NCI-H2196 (cell line): ENCODE results near the gene KIF13A.
"Not testable (repeated sequence)": the region's sequence is repeated elsewhere in the genome, so short reads cannot be mapped to it uniquely, and the experiment has no call there.

Experiments
- DNase-seq: peaks from one replicate; lab custom pipeline; 2025; ENCODE audit not compliant: unreplicated experiment; lab: John Stamatoyannopoulos, UW

The KIF13A gene

DNA sequence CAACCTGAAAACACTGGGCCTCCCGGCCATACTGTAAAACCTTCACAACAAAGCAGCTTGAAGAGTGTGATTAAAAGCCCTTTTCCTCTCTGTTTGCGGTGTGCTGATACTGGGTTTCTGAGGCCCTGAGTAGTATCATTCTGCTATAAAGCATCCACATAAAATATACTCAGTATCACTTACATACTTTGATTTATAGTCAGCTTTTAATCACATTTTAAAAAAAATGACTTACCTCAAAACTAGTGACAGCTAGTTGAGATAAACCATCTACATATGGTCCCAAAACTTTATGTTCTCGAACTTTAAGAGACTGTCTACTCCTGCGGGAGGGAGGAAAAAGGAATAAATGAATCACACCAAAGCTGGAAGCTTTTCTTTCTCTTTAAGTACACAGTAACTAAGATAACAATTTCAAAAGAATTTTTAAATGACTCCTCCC, 135.7 kb downstream of the KIF13A start:
- no peak for DNase-seq

DNA sequence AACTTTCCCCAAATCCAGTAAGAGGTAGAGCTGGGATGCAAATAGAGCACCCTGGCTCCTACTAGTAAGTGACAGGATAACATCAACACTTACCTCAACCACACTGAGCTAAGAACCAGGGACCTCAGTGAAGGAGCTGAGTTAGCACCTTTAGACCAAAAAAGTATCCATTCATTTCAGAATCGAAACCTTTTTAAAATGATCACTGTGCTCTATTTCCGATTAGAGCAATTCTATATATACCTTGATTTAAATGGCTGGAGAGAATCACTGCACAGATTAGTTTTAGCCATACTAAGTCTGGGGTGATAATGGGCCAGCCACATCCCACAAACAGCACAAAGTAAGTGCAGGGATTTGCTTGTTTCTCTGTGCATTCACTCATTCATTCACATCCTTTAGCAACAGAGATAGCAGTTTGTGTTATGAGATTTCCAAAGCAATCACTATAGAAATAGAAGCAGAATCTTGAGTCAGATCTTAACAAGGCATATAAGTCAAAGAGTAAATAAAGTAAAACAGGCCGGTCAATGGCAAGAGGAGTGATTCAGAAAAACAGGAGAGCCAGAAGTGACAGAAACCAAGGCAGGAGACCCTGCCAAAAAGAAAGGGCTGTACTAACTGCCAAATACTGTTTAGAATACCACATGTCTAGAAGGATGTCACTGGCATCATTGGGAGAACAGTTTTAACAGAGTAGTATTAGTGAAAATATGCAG, 136.3 kb downstream of the KIF13A start:
- no peak for DNase-seq

DNA sequence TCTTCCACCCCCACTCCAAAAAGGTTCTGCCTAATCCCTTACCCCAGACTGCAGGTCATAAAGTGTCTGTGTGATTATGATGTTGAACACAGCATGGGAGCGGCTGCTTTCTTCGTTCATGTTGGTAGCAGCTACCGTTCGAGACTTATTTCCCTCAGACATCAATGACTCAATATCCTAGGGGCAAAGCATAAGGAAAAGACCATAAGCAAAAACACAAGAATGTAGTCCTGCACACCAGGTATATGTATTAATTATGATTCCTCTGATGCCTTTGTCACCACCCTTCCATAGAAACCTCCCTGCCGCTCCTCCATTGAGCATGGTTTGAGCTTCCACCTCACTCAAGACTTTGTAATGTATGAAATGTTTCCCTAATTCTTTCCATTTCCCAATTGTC, 137.2 kb downstream of the KIF13A start:
- DNase-seq: no peak

DNA sequence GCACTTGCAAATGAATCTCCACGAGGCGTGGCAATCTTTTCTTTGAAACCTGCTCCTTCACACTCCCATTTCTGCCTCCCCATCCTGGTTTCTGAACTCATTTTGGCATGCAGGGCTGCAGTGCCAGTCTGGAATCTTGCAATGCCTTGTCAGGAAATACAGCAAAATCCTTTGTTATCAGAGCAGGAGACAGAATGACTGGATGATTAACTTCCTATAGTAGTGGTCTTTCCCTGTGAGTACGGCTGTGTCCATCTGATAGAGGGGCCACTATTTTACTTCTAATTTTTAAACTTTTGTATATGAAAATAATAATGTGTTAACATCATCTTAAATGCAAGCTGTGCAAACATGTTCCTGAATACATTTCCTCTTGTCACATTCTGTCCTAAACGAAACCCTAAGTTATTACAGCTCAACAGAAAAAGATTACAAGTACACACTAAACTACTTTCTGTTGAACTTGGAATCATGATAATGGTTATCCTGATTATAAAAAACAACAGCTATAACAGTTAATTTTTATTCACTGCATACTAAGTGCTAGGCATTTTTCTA, 140.2 kb downstream of the KIF13A start:
- DNase-seq: no peak

DNA sequence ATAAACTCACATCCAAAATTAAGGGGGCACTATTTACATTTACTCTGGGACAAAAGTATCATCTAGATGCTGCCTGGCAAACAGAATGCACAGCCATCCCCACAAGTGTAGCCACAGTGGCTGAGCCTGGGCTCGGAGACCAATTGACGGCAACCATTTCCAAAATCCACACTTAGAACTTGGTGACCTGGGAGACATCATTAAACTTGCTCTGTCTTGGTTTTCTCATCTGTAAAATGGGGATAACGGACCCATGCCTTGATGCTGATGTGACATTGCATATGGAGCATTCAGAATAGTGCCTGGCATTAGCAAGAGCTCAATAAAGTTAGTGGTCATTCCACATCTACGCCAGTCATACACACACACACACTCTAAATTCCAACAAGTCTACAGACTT, 140.7 kb downstream of the KIF13A start:
- no peak for DNase-seq

DNA sequence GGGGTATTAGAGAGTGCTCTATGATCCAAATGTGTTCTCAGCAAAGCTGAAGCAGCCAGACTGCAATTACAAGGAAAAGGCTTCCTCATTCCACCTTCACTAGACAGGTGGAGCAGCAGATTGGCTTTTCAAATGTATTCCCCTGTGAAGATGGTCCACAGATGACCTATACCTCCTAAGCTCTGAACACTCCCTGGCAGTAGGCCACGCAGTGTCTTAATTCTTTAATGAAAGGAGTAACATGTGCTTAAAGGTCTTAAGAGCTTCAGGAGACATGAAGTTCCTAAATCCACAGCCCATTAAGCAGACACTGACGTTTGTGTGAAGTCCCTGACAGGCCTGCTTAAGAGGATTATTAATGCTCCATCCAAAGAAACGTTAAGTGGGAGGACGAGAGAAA, 141.8 kb downstream of the KIF13A start:
- DNase-seq: no peak

DNA sequence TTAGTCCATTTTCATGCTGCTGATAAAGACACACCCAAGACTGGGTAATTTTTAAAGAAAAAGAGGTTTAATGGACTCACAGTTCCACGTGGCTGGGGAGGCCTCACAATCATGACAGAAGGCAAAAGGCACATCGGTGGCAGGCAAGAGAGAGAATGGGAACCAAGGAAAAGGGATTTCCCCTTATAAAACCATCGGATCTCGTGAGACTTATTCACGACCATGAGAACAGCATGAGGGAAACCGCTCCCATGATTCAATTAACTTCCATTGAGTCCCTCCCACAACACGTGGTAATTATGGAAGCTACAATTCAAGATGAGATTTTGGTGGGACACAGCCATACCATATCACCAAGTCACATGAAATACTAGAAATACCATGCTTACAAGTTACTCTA, 142.5 kb downstream of the KIF13A start:
- DNase-seq: not testable (repeated sequence)

DNA sequence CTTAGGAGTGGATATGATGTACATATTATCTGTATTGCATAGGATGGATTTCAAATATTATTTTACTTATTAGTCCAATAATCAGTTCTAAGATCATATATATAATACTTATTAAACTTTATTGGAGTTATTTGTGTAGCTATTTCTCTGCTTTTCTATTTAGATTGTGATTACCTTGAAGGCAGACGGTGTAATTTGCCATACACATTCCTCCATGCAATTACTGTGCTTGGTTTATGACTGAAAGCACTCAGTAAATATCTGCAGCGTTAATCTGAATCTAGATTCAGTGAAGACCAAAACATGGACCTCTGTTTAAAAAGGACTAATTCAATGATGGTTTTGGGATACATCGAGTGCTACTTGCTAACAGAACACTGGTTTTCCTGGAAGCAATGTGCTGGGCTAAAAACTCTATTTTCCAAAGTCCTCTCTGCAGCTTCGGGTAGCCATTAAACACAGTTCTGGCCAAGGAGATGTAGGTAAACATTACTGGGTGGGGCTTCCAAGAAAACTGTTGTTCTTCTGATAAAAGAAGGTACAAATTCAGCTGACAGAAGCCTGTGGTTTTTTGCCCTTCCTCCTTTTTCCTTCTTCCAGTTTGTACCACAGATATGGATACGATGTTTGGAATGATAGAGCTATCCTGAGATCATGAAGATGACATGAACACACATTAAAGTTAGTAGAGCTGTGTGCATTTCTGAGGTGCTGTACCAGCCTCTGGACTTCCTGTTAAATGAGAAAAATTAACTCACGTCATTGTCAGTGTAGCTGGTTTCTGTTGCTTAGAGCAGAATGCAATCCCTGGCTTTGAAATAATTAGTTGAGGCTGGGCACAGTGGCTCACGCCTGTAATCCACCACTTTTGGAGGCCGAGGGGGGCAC, 144.3 kb downstream of the KIF13A start:
- no peak for DNase-seq

DNA sequence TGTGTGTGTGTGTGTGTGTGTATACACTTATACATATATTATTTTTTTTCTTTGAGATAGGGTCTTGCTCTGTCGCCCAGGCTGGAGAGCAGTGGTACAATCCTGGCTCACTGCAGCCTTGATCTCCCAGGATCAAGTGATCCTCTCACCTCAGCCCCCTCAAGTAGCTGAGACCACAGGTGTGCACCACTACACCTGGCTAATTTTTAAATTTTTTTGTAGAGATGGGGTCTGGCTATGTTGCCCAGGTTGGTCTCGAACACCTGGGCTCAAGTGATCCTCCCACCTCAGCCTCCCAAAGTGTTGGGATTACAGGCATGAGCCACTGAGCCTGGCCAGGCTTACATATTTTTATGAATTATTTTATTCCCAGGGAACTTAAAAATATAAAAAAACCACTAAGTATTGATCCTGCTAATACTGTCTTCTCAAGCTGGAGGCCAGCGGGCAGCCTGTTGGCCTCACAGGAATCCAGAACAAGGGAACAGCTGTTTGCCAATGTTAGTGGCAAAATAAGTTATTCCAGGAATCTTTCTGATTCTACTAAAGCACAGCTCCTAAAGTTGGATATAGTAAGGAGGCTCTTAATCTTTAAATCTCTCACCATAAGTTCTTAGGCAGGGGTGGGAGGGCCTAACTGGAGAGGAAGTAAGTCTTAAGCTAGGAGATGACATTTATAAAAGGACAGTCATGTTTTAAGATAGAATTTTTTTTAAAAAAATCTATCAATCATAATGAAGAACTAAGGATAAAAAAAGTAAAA, 145.2 kb downstream of the KIF13A start:
- no peak for DNase-seq

DNA sequence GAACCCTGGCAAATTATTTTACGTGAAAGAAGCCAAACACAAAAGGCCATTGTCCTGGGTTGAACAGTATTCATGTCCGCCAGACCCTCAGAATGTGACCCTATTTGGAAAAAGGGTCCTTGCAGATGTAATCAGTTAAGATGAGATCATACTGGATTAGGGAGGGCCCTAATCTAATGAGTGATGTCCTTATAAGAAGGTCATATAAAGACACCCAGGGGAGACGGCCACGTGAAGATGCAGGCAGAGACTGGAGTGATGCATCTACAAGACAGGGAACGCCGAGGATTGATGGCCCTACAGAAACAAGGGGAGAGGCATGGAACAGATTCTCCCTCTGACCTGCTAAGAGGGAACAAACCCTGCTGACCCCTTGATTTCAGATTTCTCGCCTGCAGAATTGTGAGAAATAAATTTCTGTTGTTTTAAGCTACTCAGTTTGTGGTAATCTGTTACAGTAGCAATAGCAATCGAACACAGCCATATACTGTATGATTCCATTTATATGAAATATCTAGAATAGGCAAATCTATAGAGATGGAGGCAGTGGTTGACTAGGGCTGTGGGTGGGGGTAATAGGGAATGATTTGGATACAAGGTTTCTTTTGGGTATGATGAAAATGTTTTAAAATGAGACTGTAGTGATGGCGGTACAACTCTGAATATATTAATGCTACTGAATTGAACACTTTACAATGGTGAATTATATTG, 147.8 kb downstream of the KIF13A start:
- DNase-seq: no peak

DNA sequence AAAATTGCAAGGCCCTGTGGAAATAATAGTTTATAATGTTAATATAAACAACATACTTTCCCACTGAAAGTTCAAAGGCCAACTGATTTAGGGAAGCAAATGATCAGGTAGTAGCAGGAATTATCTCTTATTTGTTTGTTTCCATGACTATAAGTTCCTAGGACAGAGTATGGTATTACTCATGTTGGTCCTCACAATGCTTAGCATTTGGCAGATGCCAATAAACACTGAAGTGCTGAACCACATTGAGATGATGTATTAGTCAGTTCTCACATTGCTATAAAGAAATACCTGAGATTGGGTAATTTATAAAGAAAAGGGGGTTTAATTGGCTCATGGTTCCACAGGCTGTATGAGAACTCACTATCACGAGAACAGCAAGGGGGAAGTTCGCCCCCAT, 151.1 kb downstream of the KIF13A start:
- DNase-seq: no peak

DNA sequence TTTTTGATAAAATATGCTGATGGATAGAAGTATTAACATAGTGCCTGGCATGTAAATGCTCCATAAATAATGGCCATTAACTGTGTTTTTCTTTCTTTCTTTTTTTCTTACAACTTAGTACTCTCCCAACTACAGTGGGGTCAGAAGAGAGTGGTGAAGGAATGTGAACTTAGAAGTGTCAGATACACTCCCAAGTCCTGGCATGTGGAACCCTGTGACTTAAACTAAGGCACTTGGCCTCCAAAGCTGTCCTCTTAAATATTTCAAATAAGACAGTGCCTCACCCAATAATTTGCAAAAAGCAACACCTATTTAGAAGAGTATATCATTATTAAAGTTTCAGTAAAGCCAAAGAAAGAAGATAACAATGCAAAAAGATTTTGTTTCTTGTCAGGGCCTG, 151.7 kb downstream of the KIF13A start:
- no peak for DNase-seq

DNA sequence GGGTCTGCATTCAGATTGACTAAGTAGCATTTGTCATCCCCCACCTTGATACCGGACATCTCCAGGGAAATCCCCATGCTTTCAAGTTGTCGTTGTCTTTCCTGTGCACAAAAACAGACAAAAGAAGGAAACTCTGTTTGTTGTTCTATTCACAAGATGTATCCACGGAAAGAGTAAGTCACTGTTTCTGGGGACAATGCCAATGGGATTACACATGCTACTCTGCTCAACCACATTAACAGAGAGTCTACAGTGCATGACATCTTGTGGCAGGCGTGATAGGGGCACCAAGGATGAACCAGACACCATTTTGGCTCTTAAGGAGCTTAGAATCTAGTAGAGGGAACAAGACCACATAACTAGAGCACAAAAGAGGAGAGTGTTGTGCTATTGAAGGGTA, 156.3 kb downstream of the KIF13A start:
- DNase-seq: no peak

DNA sequence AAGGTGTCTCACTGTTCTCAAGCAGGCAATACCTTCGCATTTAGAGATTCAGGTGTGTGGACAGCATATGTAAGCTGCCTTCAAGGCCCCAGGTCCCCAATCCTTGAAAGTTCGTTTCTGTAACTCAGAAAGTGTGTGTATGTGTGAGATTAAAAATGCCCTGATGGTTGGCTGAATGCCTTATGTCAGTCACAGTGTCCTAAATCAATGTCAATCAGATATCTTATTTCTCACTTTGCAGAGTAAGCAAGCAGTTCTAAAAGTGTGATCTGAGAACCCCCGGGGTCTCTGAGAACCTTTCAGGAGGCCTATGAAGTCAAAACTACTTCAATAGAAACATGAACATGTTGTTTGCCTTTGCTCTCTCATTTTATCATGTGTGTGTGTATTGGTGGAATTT, 157.5 kb downstream of the KIF13A start:
- no peak for DNase-seq

DNA sequence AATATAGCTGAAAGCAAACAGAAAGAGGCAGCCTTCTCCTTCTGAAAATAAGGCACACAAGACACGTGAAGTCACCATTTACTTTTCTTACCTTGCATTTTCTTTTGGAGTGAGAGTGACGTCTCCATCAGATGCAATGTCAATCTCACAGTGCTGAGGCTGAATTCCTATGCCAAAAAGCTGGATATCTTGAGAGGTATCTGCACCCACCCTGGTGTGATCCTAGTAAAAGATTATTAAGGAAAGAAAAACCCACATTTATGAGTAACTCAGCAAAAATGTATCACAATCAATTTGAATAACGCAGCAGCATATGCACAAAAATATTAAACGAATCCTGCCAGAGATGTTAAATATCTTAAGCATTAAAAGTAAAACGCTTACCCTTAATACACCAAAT, 159.3 kb downstream of the KIF13A start:
- no peak for DNase-seq

DNA sequence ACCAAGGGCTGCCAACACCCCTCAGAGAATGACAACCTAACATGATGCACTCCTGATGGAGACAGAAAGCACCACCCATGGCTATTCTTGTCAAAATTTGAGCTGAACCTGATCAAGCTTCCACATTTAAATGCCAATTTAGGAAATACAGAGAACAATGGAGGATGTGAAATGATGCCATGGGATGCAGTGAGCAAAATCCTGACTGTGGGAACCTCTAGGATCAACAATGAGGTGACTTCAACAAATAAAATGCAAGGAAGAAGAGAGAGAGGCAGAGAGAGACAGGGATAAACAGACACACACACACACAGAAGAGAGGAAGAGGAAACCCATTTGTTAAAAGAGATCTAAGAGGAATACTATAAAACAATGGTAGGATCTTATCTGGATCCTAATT, 161.1 kb downstream of the KIF13A start:
- no peak for DNase-seq

DNA sequence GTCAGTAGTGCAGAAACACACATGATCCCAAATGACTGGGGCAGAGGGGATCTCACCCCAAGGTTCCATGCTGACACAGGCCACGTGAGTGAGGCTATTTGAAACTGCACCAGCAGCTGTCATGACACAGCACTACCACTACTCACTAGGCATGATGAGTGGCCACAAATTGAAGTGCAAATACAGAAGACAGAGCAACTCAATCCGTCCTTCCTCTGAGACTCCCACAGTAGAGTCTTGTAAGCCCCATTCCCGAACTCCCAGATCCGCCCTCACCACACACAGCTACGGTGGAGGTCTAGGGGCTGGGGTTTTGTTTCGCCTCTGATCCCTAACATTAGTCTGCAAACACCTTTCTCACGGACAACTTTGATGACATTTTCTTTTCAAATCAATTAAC, 167.4 kb downstream of the KIF13A start:
- no peak for DNase-seq

DNA sequence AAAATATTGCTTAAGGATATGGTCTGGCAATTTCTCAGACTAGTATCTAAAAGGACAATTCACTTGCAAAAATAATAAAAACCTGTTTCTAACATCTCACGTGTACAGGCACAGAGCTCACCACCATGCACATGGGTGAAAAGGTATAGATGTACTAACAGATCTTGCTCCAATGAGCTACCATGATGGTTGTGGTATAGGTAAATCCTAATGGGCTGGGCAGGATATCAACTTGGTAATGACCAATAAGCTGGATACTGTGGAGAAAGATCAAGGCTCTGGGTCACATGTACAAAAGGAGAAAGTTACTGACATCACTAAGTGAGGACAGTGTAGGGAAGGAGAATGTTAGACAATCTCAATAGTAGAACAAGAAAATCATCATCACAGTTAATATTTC, 169.7 kb downstream of the KIF13A start:
- DNase-seq: no peak

DNA sequence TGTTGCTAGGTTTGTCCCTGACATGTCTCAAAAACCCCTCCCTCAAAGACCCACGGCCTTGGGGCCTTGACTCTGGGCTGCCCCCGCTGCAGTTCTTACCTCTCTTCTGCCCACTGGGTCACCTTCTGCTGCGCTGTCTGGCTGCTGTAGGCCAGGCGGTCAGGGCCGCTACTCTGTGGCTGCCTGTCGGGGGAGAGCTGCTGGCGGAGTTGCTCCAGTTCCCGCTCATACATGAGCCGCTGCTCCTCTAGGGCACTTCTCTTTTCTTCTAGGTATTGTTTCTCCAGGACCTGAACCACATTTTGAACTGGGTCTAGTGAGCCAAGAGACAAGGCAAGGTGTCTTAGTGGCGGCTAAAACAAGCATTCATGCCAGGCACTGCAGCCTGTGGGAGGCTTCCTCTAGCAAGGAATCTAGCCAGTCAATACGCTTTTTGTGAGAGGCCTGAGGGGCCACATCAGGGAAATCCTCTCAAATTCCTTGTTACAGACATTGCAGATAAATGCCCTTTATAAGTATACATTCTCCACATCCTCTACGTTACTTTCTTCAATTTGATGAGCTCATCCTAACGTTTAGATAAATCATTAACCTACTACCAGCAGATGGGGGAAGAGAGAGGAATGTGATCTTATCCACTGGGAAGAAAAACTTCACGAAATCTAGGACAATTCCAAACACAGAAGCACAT, 170.4 kb downstream of the KIF13A start:
- DNase-seq: no peak

DNA sequence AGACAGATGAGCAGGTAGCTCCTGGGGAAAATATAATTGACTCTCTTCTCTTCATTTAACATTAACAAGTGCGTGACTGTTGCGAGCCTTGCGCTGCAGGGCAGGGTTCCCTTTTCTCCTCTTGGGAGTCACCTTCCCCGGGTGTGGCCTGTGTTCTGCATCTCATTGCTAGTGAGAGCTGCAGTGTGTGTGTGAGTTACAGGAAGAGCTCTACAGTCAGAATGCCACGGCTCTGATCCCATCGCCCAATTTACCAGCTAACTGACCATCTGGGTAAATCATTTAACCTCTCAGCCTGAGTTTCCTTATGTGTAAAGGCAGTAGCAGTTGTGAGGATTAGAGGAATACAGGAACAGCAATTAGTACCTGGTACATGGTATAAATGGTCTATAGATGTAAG, 173.9 kb downstream of the KIF13A start:
- no peak for DNase-seq
